ENCODE measurements around the gene KLC1.

KLC1 gene

DNA sequence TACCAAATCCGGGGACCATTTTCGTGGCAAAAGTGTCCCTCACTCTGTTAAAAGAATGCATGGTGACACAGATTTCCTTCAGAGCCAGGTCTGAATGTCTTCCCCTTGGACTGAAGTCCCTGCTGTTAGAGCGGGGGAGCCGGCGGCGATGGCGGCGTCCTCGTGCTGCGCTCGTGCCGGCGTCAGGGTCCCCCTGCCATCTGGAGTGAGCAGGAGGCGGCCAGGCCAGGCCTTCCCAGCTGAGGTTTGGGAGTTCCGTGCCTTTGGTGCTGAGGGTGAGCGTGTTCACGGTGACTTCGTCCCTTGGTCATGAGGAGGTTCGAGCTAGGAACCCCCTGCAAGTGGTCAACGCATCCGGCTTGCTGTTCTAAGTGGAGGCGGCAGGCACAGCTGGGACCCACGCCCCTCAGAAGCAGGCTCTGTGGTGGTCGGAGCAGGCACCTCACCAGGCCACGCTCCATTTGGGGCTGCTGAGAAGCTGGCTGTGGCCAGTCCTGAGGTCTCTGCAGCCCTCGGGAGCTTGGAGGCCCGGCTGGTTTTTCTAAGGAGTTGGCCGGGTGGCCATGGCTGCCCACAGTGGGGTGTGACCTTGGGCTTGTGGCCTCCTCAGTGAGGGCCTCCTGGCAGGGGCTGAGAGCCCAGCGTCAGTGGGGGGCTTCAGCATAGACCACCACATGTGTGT lies 96.1 kb downstream of the KLC1 start:
- DNase-seq = no peak

- no peak for DNase-seq
These were observed 96.9 kb downstream of the KLC1 start for GRCh38 chr14:103725739-103726395.

DNA sequence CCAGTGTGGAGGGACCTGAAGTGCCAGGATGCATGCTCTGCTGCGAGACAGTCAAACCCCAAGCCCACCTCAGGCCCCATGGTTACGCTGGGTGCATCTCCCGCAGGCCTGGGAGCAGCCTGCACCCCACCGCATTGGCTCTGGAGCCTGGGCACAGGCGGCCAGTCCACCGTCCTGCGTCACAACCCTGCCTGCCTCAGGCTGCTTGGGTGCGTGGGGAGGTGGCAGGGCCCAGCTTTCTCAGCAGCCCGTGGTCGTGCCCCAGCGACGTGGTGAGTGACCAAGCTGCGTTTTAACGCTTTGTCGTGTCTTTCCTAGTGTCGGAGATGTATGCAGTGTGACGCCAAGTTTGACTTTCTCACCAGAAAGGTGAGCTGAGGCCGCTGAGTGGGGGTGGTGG lies 97.5 kb downstream of the KLC1 start:
- no peak for DNase-seq

DNA sequence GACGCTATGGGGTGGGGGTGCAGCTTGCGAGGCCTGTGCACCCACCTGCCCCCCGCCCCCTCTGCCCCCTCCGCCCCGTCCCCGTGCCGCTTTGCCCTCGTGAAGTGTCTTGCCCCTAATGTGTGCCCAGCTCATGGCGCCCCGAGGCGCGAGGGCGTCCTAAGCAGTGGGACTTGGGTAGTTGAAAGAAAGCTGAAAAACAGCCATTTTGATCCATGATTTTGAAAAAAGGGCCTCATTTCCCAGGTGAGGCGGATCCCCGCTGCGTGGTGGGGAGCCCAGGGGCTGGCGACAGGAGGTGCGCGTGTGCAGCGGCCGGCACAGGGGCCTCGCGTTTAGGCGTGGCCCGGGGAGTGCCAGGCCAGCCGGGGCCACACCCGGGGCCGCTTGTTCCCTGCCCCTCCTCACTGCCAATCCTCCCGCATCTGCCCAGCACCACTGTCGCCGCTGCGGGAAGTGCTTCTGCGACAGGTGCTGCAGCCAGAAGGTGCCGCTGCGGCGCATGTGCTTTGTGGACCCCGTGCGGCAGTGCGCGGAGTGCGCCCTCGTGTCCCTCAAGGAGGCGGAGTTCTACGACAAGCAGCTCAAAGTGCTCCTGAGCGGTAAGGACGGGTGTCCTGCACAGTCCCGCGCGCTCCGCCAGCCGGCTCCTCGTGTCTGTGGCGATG lies 98.4 kb downstream of the KLC1 start:
- DNase-seq = no peak

DNA sequence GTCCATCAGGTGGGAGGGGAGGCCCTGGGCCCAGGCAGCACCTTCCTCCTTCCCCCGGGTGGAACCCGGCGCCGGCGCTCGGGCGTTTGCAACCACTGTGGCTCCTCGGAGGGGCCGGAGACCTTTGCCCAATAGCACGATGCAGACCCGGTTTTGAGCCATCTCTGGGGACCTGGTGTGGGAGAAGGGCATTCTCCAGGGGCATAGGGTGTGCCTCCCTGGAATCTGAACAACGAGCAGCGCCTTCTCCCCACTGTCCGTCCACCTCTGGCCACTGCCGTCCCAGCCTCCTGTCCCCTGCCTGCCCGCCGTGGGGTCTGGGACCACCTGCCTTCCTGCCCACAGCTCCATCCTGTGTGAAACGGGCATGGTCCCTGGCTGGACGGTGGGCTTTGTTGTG lies 99.1 kb downstream of the KLC1 start:
- DNase-seq = no peak

DNA sequence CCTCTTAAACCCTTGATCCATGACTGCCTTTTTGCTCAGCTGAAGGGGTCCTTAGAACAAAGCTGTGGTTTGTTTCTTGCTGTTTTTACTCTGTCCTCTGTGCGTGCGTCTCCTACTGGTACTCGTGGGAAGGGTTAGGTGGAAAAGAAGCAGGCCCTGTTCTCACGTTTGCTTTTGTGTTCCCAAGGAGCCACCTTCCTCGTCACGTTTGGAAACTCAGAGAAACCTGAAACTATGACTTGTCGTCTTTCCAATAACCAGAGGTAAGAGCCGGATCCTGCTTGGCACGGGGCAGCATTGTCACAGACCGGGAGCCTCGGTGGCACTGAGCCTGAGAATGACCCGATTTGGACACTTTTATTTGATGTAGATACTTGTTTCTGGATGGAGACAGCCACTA lies 99.7 kb downstream of the KLC1 start:
- no peak for DNase-seq

GRCh38 chr14:103729496-103730448 lies 100.8 kb downstream of the KLC1 start:
- DNase-seq = no peak

- DNase-seq = no peak
These were observed 101.6 kb downstream of the KLC1 start for GRCh38 chr14:103730490-103731035.

- DNase-seq = no peak
These were observed 102.5 kb downstream of the KLC1 start for GRCh38 chr14:103731481-103731880.

- no peak for DNase-seq
These were observed 103.2 kb downstream of the KLC1 start for GRCh38 chr14:103731916-103732867.

- DNase-seq = no peak
These were observed 104.0 kb downstream of the KLC1 start for GRCh38 chr14:103732868-103733620.

GRCh38 chr14:103733651-103734050 lies 104.6 kb downstream of the KLC1 start:
- DNase-seq = no peak

- DNase-seq = no peak
These were observed 105.3 kb downstream of the KLC1 start for GRCh38 chr14:103734081-103734888.

DNA sequence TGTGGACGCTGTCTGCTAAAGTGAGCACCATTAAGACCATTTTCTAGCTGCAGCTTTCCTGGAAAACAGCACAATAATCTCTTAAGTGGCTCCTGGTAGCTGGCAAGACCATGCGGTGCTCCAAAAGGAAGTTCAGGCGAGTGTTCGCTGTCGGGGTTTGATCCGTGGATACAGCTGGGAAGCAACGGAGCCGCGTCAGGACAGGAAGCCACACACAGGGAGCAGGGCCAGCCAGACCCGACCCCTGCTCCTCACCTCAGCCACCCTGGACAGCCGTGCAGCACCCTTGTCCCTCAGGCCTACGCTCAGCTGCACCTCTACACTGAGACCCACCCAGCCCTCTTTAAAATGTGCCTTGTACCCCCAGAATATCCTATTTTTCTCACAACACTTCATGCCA lies 106.0 kb downstream of the KLC1 start:
- DNase-seq = no peak

DNA sequence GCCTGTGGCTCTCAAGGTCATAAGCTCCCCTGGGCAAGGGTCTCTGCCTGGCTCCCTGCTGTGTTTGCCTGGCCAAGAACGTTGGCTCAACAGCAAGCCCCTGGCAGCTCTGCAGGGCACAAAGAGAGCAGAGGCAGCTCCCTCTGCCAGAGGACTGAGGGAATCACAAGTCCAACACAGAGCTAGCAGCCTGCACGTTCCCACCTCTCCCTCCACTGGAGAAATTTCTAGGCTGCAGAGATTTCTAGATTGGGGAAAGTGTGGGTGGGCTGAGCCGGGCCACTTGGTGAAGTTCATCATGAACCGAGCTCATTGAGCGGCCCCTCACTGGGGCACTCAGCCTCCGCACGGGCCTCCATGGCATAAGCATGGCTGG lies 106.4 kb downstream of the KLC1 start:
- DNase-seq = no peak

DNA sequence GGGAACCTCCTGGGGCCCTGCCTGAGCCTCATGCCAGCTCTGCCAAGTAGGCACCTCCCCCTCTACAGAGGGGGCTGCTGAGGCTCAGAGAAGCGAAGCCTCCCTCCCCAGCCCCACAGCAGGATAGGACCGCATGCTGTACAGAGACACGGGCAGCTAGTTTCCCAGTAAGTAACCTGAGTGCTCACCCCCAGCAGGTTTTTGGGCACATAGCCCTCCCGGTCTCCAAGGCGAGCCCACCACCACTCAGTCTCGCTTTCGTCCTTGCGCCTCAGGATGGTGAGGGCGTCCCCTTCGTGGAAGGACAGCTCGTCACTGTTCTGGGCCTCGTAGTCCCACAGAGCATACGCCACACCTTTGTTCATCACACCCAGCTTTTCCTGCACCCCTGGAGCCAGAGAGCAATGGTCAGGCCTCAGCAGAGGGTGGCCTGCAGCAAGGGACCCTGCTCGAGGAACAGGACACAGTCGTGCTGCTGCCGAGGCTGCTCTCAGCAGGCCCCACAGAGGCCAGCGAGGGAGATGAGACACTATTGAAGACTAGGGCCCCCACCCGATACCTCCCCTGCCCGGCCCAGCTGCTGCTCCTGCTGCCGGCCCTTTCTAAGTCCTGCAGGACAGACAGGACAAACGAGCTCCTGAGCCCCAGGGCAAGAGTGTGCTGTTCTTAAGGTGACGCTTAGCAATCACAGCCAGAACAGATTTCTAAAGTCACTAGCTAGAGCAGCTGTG lies 107.0 kb downstream of the KLC1 start:
- no peak for DNase-seq

- DNase-seq = no peak
These were observed 107.8 kb downstream of the KLC1 start for GRCh38 chr14:103736546-103737431.

DNA sequence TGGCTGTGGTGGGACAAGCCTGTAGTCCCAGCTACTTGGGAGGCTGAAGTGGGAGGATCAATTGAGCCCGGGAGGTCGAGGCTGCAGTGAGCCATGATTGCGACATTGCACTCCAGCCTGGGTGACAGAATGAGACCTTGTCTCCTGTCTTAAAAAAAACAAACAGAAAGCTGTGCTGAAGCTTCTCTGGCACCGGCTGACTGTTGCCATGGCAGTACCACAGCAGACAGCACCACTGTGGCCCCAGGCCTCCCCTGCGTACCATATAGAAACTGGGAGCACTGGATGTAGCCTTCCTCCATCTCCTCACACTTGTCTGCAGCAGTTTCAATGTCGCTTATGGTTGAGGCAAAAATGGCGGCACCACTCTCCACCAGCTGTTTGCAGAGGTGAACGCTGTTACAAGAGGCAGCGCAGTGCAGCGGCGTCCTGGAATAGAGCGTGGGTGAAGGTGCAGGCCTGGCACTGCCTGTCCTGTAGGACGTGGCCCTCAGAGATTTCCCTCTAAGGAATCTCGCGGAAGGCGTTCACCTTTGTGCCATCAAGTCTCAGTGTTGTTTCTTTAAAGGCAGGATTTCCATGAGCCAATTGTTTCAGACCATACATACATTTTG lies 108.5 kb downstream of the KLC1 start:
- no peak for DNase-seq

All from activated T-cell treated with anti-CD3 and anti-CD28 coated beads for 4 hours (primary cell).